NT2/D1 (cell line): ENCODE data around the gene TPCN2.

Experiments used
- SUZ12 ChIP-seq: IDR thresholded peaks from 2 replicates; pipeline ENCODE4 v1.6.1; 2011; ENCODE audit not compliant: insufficient read length, insufficient read depth; ENCODE audit errors: extremely low read depth
- YY1 ChIP-seq: IDR thresholded peaks from 2 replicates; pipeline ENCODE4 v1.6.1; 2011; ENCODE audit not compliant: insufficient read length, insufficient read depth
- ZNF274 ChIP-seq: IDR thresholded peaks from 2 replicates; pipeline ENCODE4 v1.6.1; 2011; ENCODE audit warnings: mild to moderate bottlenecking, low read depth, low read length

GRCh38 chr11:69163842-69164241 is 115.1 kb downstream of the TPCN2 start:
- TF ChIP-seq YY1 (no peak), ZNF274 (no peak), SUZ12 (no peak)
